Right lobe of liver (tissue), 6 donors: ENCODE results near the gene IRX6. TPM values are rescaled to one million over a fixed set of nuclear protein-coding genes. Genes with fewer than 3 reads are reported as not detected.
A peak's percentile ranks its signal among the peaks of the same experiment; 100 is the strongest.

Source experiments
- ATAC-seq, 4 donors: fragments of 200-7000 bp; cut with Tn5 transposase; one replicate each; pipeline ENCODE4 v1.9.1; 2020; ENCODE audit warnings: mild to moderate bottlenecking in 4 of 4, moderate library complexity in 4 of 4
- DNase-seq, 3 donors: peaks; one replicate each; pipeline ENCODE4 v3.0.0-alpha.2; 2020
- H3K27ac ChIP-seq, 3 donors: fragments of 200-600 bp; one replicate each; pipeline ENCODE4 v1.8.0; 2022
- H3K27me3 ChIP-seq, 2 donors: fragments of 200-600 bp; one replicate each; pipeline ENCODE4 v1.8.0; 2022
- H3K36me3 ChIP-seq, 4 donors: fragments of 200-600 bp; sonication (generic) in 1 of 4; one replicate each; pipeline versions ENCODE4 v1.5.1 to v1.8.0; 2017 to 2022; ENCODE audit warnings: control low read depth in 1 of 4
- H3K4me1 ChIP-seq, 4 donors: fragments of 200-600 bp; sonication (generic) in 1 of 4; one replicate each; pipeline versions ENCODE4 v1.5.1 to v1.8.0; 2017 to 2022; ENCODE audit warnings: control low read depth in 1 of 4
- H3K4me3 ChIP-seq, 3 donors: fragments of 200-600 bp; one replicate each; pipeline ENCODE4 v1.8.0; 2022
- H3K9me3 ChIP-seq, 4 donors: fragments of 200-600 bp; sonication (generic) in 1 of 4; one replicate each; pipeline versions ENCODE4 v1.5.1 to v1.8.0; 2017 to 2022; ENCODE audit warnings: control low read depth in 1 of 4
- POLR2A ChIP-seq: fragments of 450-650 bp; IDR thresholded peaks from one replicate; pipeline ENCODE4 v1.6.1; 2017; ENCODE audit warnings: antibody characterized with exemption, mild to moderate bottlenecking
- WGBS: methylation state at CpG from one replicate; pipeline ENCODE4 v1.1.6; 2018; ENCODE audit warnings: low coverage, low lambda C conversion rate; ENCODE audit not compliant: insufficient coverage; ENCODE audit errors: missing lambda C conversion rate; 5-methylcytosine and 5-hydroxymethylcytosine counted together
- intact Hi-C, 2 donors: fragments of 100-400 bp; cut with DNase I; formaldehyde crosslinking; loops; one replicate each; pipeline versions ENCODE4 v1.11.2 to v1.14.1; 2022
- total RNA-seq, 6 experiments: library from RNA; depleted of rRNA in 2 of 6; stranded (reverse); fragments of >200 nt in 2 of 6; fragmentation: NEBNext Ultra II Directional in 3 of 6; extraction: Animal tissue kit (Norgen Biotek cat#: 25700) in 3 of 6; gene quantifications; one replicate each; pipeline versions ENCODE4 v1.1.0 to v1.2.4, GENCODE V29; 2016 to 2023
- TF ChIP-seq, protein P1 (sequence below), 4 donors: fragments of 200-600 bp in 3 of 4; fragments of 450-650 bp in 1 of 4; IDR thresholded peaks; one replicate each; pipeline versions ENCODE4 v1.5.1 to v1.8.0; 2016 to 2022; ENCODE audit warnings: antibody characterized with exemption in 4 of 4, mild to moderate bottlenecking in 2 of 4
- donor health status: DM: no; HTN: yes; CAD: no.
- donor health status: DM: no; HTN: no; CAD: no.
- donor health status: DM: no; HTN: no; CAD: no.
- donor health status: DM: no; HTN: yes; CAD: no.
- donor health status: DM: no; HTN: yes; CAD: no.

Gene IRX6
- total RNA-seq, 6 experiments from 2014 or later: not detected

DNA sequence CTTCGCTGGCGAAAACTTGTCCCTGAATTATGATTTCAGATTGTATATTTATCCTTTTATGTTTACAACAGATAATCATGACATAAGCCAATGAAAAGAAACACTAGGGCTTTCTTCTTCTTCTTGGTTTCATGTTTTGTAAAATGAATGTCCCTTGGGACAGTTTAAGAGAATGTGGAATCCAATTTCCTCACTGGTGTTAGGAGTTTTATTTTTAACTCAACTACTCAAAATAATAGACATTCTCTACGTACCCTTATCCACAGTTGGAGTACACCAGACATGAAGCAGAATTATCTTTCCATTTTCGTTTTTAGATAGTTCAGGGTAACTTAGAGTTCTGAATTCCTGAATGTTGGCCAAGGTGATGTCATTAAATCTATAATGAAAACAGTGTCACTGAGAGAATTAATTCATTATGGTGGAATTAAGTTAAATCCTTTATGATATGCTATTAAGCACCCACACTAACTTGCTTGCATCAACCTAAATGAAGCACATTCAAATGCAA is 43.4 kb downstream of the IRX6 start:
- Histone ChIP-seq H3K27me3 (peaks cover 0 to 5% of the 10 kb centered on the region in 2 donors), H3K9me3 (no peaks in the 10 kb centered on the region), H3K4me3 (no peak overlapping the region), H3K36me3 (no peaks in the 10 kb centered on the region), H3K4me1 (no peaks in the 10 kb centered on the region), H3K27ac (no peak overlapping the region)
- ATAC-seq (no peak), DNase-seq (no peak)
- 38% methylated on average over 4 of the region's 4 CpGs for WGBS
- TF ChIP-seq POLR2A: no peak
- intact Hi-C loops: no loop called here

DNA sequence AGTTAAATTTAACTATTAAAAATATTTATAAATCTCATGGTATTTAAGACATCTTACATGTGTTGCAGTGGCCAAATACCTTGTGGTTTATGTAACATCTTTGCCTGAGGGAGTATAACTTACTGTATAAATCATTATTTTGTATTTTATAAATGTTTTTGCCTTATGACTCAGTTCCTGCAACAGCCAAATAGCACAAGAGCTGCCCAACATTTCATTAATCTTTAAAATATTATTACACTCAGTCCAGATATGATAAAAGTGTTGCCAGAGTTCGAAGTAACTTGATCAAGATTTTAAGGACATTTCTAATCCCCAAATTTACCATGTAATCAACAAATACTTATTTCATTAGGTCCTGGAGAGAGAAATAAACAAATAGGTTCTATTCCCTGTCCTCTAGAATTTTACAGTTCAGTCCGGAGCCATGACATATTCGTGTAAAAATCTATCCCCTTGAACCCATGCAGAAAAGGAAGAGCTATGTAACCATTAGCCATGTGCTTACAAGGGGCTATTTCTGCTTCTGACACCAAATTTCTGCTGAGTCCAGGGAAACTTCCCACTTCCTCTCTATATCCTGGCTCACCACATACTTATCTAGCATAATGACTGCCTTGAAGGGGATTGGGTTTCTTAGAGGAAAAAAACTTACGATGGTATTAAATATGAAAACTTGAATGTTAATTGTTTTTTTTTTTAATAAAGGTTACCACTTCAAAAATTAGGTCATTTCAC is 44.0 kb downstream of the IRX6 start:
- no peak for DNase-seq
- intact Hi-C loops: no loop called here

DNA sequence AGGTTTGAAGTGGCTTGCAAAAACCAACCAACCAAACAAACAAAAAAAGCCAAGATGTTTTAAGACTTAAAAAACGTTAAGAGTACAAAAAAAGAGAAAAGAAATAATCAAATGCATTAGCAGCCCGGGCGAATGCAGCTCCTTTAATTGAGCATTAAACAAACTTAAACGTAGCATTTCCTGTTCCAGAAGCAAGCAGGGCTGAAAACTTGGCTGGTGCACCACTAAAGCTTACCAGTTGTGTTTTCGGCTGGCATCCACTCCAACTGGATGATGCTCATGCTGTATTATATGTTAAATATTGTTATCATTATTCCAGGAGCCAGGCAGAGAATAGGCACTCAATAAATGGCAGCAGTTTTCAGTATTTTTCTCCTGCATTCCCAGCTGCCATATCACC is 45.1 kb downstream of the IRX6 start:
- H3K4me3 ChIP-seq: no peak overlapping the region
- H3K4me1 ChIP-seq: no peaks in the 10 kb centered on the region
- intact Hi-C loops: no loop called here
- no peaks in the 10 kb centered on the region for H3K9me3 ChIP-seq
- TF ChIP-seq POLR2A: no peak
- TF ChIP-seq, protein P1, sequence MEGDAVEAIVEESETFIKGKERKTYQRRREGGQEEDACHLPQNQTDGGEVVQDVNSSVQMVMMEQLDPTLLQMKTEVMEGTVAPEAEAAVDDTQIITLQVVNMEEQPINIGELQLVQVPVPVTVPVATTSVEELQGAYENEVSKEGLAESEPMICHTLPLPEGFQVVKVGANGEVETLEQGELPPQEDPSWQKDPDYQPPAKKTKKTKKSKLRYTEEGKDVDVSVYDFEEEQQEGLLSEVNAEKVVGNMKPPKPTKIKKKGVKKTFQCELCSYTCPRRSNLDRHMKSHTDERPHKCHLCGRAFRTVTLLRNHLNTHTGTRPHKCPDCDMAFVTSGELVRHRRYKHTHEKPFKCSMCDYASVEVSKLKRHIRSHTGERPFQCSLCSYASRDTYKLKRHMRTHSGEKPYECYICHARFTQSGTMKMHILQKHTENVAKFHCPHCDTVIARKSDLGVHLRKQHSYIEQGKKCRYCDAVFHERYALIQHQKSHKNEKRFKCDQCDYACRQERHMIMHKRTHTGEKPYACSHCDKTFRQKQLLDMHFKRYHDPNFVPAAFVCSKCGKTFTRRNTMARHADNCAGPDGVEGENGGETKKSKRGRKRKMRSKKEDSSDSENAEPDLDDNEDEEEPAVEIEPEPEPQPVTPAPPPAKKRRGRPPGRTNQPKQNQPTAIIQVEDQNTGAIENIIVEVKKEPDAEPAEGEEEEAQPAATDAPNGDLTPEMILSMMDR (IDR thresholded peaks at IDR 0.05): no peak
- DNase-seq: no peak
- no peaks in the 10 kb centered on the region for H3K36me3 ChIP-seq
- no peak for ATAC-seq
- H3K27ac ChIP-seq: no peak overlapping the region
- H3K27me3 ChIP-seq: peaks cover 0 to 5% of the 10 kb centered on the region in 2 donors
- WGBS: 26% methylated on average over 5 of the region's 5 CpGs

More for the DNA sequence above, 44.0 kb downstream of the IRX6 start:
- ATAC-seq: peak; percentile 42 to 73 (median 56)
- Histone ChIP-seq H3K4me1 (no peaks in the 10 kb centered on the region), H3K27me3 (peaks cover 0 to 5% of the 10 kb centered on the region in 2 donors), H3K4me3 (no peak overlapping the region), H3K36me3 (no peaks in the 10 kb centered on the region), H3K9me3 (no peaks in the 10 kb centered on the region), H3K27ac (no peak overlapping the region)
- TF ChIP-seq POLR2A: no peak
- TF ChIP-seq, protein P1 (IDR thresholded peaks at IDR 0.05): no peak
- 26% methylated on average over 4 of the region's 4 CpGs for WGBS

DNA sequence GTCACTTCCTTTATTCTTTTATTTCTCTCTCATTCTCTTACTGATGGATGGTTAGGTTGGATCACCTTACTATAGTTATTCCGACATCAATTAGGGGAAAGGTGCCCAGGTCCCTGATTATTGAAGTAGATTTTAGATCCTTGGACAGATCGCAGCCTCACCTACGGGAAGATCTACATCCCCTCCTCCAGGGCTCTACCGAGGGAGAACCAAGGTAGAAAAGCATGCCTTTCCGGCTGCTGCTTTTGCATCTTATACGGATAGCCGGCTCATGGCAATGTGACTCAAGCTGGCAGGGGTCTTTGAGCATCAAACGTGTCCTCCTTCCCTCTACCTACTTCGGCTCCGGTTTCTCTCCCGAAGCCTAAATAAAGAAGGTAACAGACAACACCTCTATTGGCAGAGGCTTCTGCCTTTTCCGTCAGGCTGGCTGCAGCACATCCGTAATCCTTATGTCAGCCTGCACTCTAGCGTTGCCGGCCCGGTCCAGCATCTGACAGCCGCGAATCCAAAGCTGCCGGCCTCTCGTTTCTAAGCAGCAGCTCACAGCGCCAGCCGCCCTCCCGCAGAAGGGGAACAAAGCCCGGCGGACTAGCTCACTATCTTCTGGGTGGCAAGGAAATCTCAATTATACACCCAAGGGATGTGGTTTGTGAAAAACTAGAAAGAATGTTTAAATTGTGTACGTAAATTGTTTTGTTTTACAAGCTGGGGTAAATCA is 46.9 kb downstream of the IRX6 start:
- ATAC-seq (peak; percentile 40 to 86 (median 76)), DNase-seq (peak; percentile 51 to 60 (median 59))
- WGBS: 9% methylated on average over 26 of the region's 26 CpGs
- intact Hi-C loops: no loop called here
- Histone ChIP-seq H3K9me3 (no peaks in the 10 kb centered on the region), H3K4me1 (no peaks in the 10 kb centered on the region), H3K4me3 (no peak overlapping the region), H3K27me3 (peaks cover 0 to 5% of the 10 kb centered on the region in 2 donors), H3K36me3 (no peaks in the 10 kb centered on the region), H3K27ac (no peak overlapping the region)
- TF ChIP-seq, protein P1 (IDR thresholded peaks at IDR 0.05): peak in 3 of 4 donors; percentile 22 to 41 (median 33)
- no peak for TF ChIP-seq POLR2A
